GM18519 (cell line): ENCODE data around the gene C11orf58.

ENCODE experiments used
- ATAC-seq: cut with Tn5 transposase; IDR thresholded peaks from one replicate; pipeline ENCODE4 v1.9.1; 2021; ENCODE audit warnings: mild to moderate bottlenecking, moderate library complexity; ENCODE audit not compliant: unreplicated experiment, low FRiP score

The C11orf58 gene

GRCh38 chr11:16767137-16767536 lies 28.7 kb downstream of the C11orf58 start:
- ATAC-seq, result no peak

- no peak for ATAC-seq
These were observed 29.5 kb downstream of the C11orf58 start for GRCh38 chr11:16767957-16768356.

GRCh38 chr11:16769386-16769785 lies 30.9 kb downstream of the C11orf58 start:
- no peak for ATAC-seq

GRCh38 chr11:16770016-16770415 lies 31.6 kb downstream of the C11orf58 start:
- ATAC-seq, result no peak

GRCh38 chr11:16771350-16772140 lies 33.1 kb downstream of the C11orf58 start:
- ATAC-seq, result no peak

GRCh38 chr11:16772141-16772512 lies 33.7 kb downstream of the C11orf58 start:
- ATAC-seq, result no peak

- no peak for ATAC-seq
These were observed 35.8 kb downstream of the C11orf58 start for GRCh38 chr11:16773981-16774935.

GRCh38 chr11:16774936-16775613 lies 36.6 kb downstream of the C11orf58 start:
- no peak for ATAC-seq

- ATAC-seq, result no peak
These were observed 37.3 kb downstream of the C11orf58 start for GRCh38 chr11:16775614-16776283.

GRCh38 chr11:16776711-16777612 lies 38.5 kb downstream of the C11orf58 start:
- ATAC-seq, result no peak

GRCh38 chr11:16777613-16777975 lies 39.1 kb downstream of the C11orf58 start:
- no peak for ATAC-seq

- ATAC-seq, result no peak
These were observed 39.8 kb downstream of the C11orf58 start for GRCh38 chr11:16778286-16778685.

GRCh38 chr11:16778876-16779275 lies 40.4 kb downstream of the C11orf58 start:
- ATAC-seq, result no peak

GRCh38 chr11:16779436-16779835 lies 41.0 kb downstream of the C11orf58 start:
- no peak for ATAC-seq

GRCh38 chr11:16780146-16780545 lies 41.7 kb downstream of the C11orf58 start:
- ATAC-seq, result no peak

GRCh38 chr11:16780698-16781550 lies 42.5 kb downstream of the C11orf58 start:
- no peak for ATAC-seq

GRCh38 chr11:16781936-16782919 lies 43.8 kb downstream of the C11orf58 start:
- no peak for ATAC-seq
